HepG2 (cell line): ENCODE data around the gene CAMK2D. TPM values are rescaled to one million over a fixed set of nuclear protein-coding genes. Genes with fewer than 3 reads are reported as not detected.

ENCODE experiments used
- ATAC-seq: fragments of 200-7000 bp; cut with Tn5 transposase; 3 replicates; pipeline ENCODE4 v1.9.1; 2020; ENCODE audit warnings: mild to moderate bottlenecking, moderate library complexity
- BruUV-seq: library from RNA; stranded (reverse); fragments of 400-500 nt; replicated peaks from 2 replicates; lab custom pipeline; 2021; lab: Mats Ljungman, UMichigan
- CTCF ChIA-PET: fragments of 300-600 bp; formaldehyde crosslinking; extraction: SDS; loops from one replicate; lab custom pipeline; 2021; ENCODE audit warnings: low total read pairs, inconsistent platforms, low intra/inter-chr PET ratio; lab: Yijun Ruan, JAX
- POLR2A ChIA-PET: fragments of 350-600 bp; sonication (Branson Sonifier 250); formaldehyde crosslinking; loops from one replicate; lab custom pipeline; 2020; ENCODE audit warnings: antibody characterized with exemption, inconsistent platforms; lab: Yijun Ruan, JAX
- DNase-seq: peaks from one replicate; pipeline ENCODE4 v3.0.0-alpha.2; 2015; ENCODE audit warnings: low spot score
- FAIRE-seq: peaks from 3 replicates; lab custom pipeline; 2011; peaks lifted over from hg19 to GRCh38; lab: Jason Lieb, UNC
- H2AFZ ChIP-seq: one replicate; pipeline ENCODE4 v1.6.1; 2011; ENCODE audit warnings: low read length, inconsistent platforms
- H3K27ac ChIP-seq: fragments of 300-600 bp; 3 replicates; pipeline ENCODE4 v1.8.0; 2011; ENCODE audit warnings: mixed run types, mild to moderate bottlenecking, mixed read lengths, low read length, inconsistent platforms; ENCODE audit not compliant: insufficient read depth; ENCODE audit errors: extremely low read length
- H3K27me3 ChIP-seq, 2 experiments: fragments of 200-600 bp in 1 of 2; 2 replicates in 1 of 2; 3 replicates in 1 of 2; pipeline versions ENCODE4 v1.6.0 to v1.8.0; 2011; ENCODE audit warnings: low read length in 2 of 2, mild to moderate bottlenecking in 2 of 2, moderate library complexity in 2 of 2, inconsistent platforms in 1 of 2; ENCODE audit not compliant: insufficient read depth in 2 of 2, control insufficient read depth in 1 of 2
- H3K36me3 ChIP-seq, 2 experiments: fragments of 200-600 bp in 1 of 2; replicated peaks in 1 of 2; 2 replicates in 1 of 2; 3 replicates in 1 of 2; pipeline versions ENCODE4 v1.5.1 to v1.8.0; 2011; ENCODE audit warnings: low read length in 2 of 2, inconsistent platforms in 1 of 2; ENCODE audit not compliant: insufficient read depth in 2 of 2, control insufficient read depth in 1 of 2
- H3K4me1 ChIP-seq: 2 replicates; pipeline ENCODE4 v1.5.1; 2012; ENCODE audit warnings: low read length, inconsistent platforms; ENCODE audit not compliant: insufficient read depth
- H3K4me2 ChIP-seq: 2 replicates; pipeline ENCODE4 v1.6.0; 2011; ENCODE audit warnings: low read depth, low read length, inconsistent platforms
- H3K4me3 ChIP-seq, 3 experiments: fragments of 200-600 bp in 1 of 3; sonication (generic), shearing (Covaris generic) in 1 of 3; replicated peaks in 1 of 3; 2 replicates each; pipeline ENCODE4 v1.5.1; 2011 to 2016; ENCODE audit warnings: low read length in 3 of 3, inconsistent platforms in 2 of 3, low read depth in 2 of 3, mild to moderate bottlenecking in 2 of 3, control low read depth in 1 of 3, mixed read lengths in 1 of 3; ENCODE audit not compliant: insufficient read depth in 1 of 3
- H3K79me2 ChIP-seq: one replicate; pipeline ENCODE4 v1.6.1; 2011; ENCODE audit warnings: low read length, inconsistent platforms; ENCODE audit not compliant: insufficient read depth
- H3K9ac ChIP-seq: 2 replicates; pipeline ENCODE4 v1.6.0; 2011; ENCODE audit warnings: mild to moderate bottlenecking, low read depth, low read length, inconsistent platforms; ENCODE audit not compliant: insufficient read depth
- H3K9me3 ChIP-seq: 2 replicates; pipeline ENCODE4 v1.5.1; 2012; ENCODE audit warnings: mild to moderate bottlenecking, low read length
- H4K20me1 ChIP-seq: 2 replicates; pipeline ENCODE4 v1.6.0; 2011; ENCODE audit warnings: inconsistent platforms, mild to moderate bottlenecking, low read length, moderate library complexity; ENCODE audit not compliant: insufficient read depth
- KDM6A ChIP-seq: IDR thresholded peaks from 2 replicates; pipeline ENCODE4 v1.6.1; 2016; ENCODE audit warnings: low read depth
- SMC3 ChIP-seq: IDR thresholded peaks from 2 replicates; pipeline ENCODE4 v1.6.1; 2011; ENCODE audit warnings: low read length, improper control_type of control experiment
- ZBTB8A ChIP-seq: sonication (generic); formaldehyde crosslinking; IDR thresholded peaks from 2 replicates; pipeline ENCODE4 v1.4.0; 2020; ENCODE audit warnings: mild to moderate bottlenecking, low read depth, missing genetic modification reagents, borderline replicate concordance
- WGBS: methylation state at CpG from one replicate; pipeline ENCODE4 v1.1.6; 2017; ENCODE audit warnings: low lambda C conversion rate; 5-methylcytosine and 5-hydroxymethylcytosine counted together
- in situ Hi-C: cut with HindIII; loops from 2 replicates; pipeline ENCODE4 v1.10.0; 2017; ENCODE audit warnings: low pct_unique_long_range_greater_than_20kb; ENCODE audit not compliant: extremely low pct_ligation_motif_present
- intact Hi-C: fragments of 100-400 bp; cut with micrococcal nuclease; formaldehyde crosslinking; loops from one replicate; pipeline ENCODE4 v1.10.0; 2022; ENCODE audit not compliant: unreplicated experiment
- polyA plus RNA-seq, 8 experiments: library from polyadenylated mRNA; depleted of rRNA in 3 of 8; stranded (reverse) in 7 of 8; unstranded in 1 of 8; fragments of >200 nt; fragmentation: Illumina TruSeq in 4 of 8; extraction: Trizol in 4 of 8; gene quantifications; 2 replicates each; pipeline versions ENCODE4 v1.2.1 to v1.2.3, GENCODE V29; 2011 to 2016; ENCODE audit warnings: low read depth in 4 of 8, missing spikeins in 1 of 8, mixed read lengths in 1 of 8; ENCODE audit not compliant: insufficient read depth in 1 of 8
- total RNA-seq, 5 experiments: library from RNA; depleted of rRNA; stranded (reverse); fragments of >200 nt; fragmentation: Illumina TruSeq; extraction: Trizol; gene quantifications; 2 replicates each; pipeline ENCODE4 v1.2.3, GENCODE V29; 2016; ENCODE audit warnings: low read depth in 1 of 5

Gene CAMK2D
- total and polyA plus RNA-seq, 2 of the 13 experiments (the other 11 are each of a cell fraction or from before 2014, with no cell fraction given) = 18.0 to 65.4 TPM

GRCh38 chr4:113618205-113618604 is 143.3 kb downstream of the CAMK2D start:
- FAIRE-seq (no peak), DNase-seq (no peak), ATAC-seq (no peak)
- Histone ChIP-seq H4K20me1 (no peaks in the 10 kb centered on the region), H3K27ac (no peak overlapping the region), H3K9ac (no peak overlapping the region), H2AFZ (no peak overlapping the region), H3K4me3 (no peak overlapping the region), H3K4me2 (no peak overlapping the region), H3K4me1 (no peaks in the 10 kb centered on the region; the same call in 1 of the 2 replicates), H3K9me3 (no peaks in the 10 kb centered on the region), H3K36me3 (no peaks in the 10 kb centered on the region; a peak in 1 of 5 replicates), H3K27me3 (no peaks in the 10 kb centered on the region), H3K79me2 (no peaks in the 10 kb centered on the region)
- BruUV-seq = no TSS peak
- in situ Hi-C loops = no loop called here
- CTCF ChIA-PET = no interaction called here
- POLR2A ChIA-PET = no interaction called here
- TF ChIP-seq ZBTB8A (CRISPR knock-in tag) (no peak), KDM6A (CRISPR knock-in tag) (no peak)
- 91% methylated on average over 2 of the region's 2 CpGs for WGBS
- intact Hi-C loops = no loop called here

GRCh38 chr4:113617195-113617594 is 144.3 kb downstream of the CAMK2D start:
- Histone ChIP-seq H3K27me3 (no peaks in the 10 kb centered on the region), H3K9me3 (no peaks in the 10 kb centered on the region), H4K20me1 (no peaks in the 10 kb centered on the region), H2AFZ (no peak overlapping the region), H3K27ac (no peak overlapping the region), H3K9ac (no peak overlapping the region), H3K4me1 (no peaks in the 10 kb centered on the region; the same call in 1 of the 2 replicates), H3K4me3 (no peak overlapping the region), H3K79me2 (no peaks in the 10 kb centered on the region), H3K4me2 (no peak overlapping the region), H3K36me3 (no peaks in the 10 kb centered on the region; a peak in 1 of 5 replicates)
- BruUV-seq = no TSS peak
- intact Hi-C loops (no loop called here), in situ Hi-C loops (no loop called here)
- TF ChIP-seq SMC3 = no peak
- CTCF ChIA-PET = no interaction called here
- DNase-seq = no peak
- ATAC-seq = no peak
- FAIRE-seq = no peak
- POLR2A ChIA-PET = no interaction called here
- whole genome bisulfite sequencing = 96% methylated on average over 6 of the region's 6 CpGs
